ENCODE data around the gene MS4A2. TPM values are rescaled to one million over a fixed set of nuclear protein-coding genes. Genes with fewer than 3 reads are reported as not detected.

Gene MS4A2
- total RNA-seq, 1 experiment from 2014 or later, result not detected

- no CpG with 5 or more reads among the region's 3 CpGs for WGBS (ENCODE audit: extremely low coverage, insufficient read length, low lambda C conversion rate)
- no peak overlapping the region for H3K56ac ChIP-seq (ENCODE audit: insufficient read length, low read depth, low read length)
- H4K91ac ChIP-seq (ENCODE audit: insufficient read length, low read depth, low read length), result no peak overlapping the region
- H2BK20ac ChIP-seq (ENCODE audit: low read depth, low read length, poor library complexity, severe bottlenecking), result no peak overlapping the region
- H3K4me1 ChIP-seq (ENCODE audit: insufficient read depth, low read length), result 0 out of 2 replicates have a peak, but pooled peaks cover 4% of the 10 kb centered on the region
- no peak for DNase-seq
- H3K79me2 ChIP-seq (ENCODE audit: insufficient read depth, low read length), result no peaks in the 10 kb centered on the region
- no peak overlapping the region for H4K5ac ChIP-seq (ENCODE audit: insufficient read length, low read depth, low read length)
- peaks cover 10% of the 10 kb centered on the region for H3K9me3 ChIP-seq (ENCODE audit: control insufficient read depth, low read depth, low read length)
- no peaks in the 10 kb centered on the region for H3K27me3 ChIP-seq (ENCODE audit: insufficient read depth, low read length)
- H2AK5ac ChIP-seq (ENCODE audit: insufficient read length, low read length), result no peak overlapping the region
- no peak overlapping the region for H3T11ph ChIP-seq (ENCODE audit: low read length)
- no peak overlapping the region for H2BK12ac ChIP-seq (ENCODE audit: insufficient read length, low read depth, low read length)
- no peak overlapping the region for H3K18ac ChIP-seq (ENCODE audit: insufficient read length, low read depth, low read length)
- Mint-ChIP-seq H3K27ac (no peak overlapping the region), H3K4me3 (no peak overlapping the region), H3K4me1 (peaks cover 16 to 19% of the 10 kb centered on the region in 2 experiments), H3K9me3 (peaks cover 21 to 22% of the 10 kb centered on the region in 2 experiments), H3K36me3 (ENCODE audit: insufficient read depth in 1 of 3, low read depth in 3 of 3) (peaks cover 6 to 18% (median 16%) of the 10 kb centered on the region in 3 experiments), H3K27me3 (ENCODE audit: low read depth) (peaks cover 2% of the 10 kb centered on the region; the same call in 1 of the 2 replicates)
- no peak overlapping the region for H3K4me2 ChIP-seq (ENCODE audit: insufficient read depth, insufficient read length, low read length)
- no peak overlapping the region for H2BK15ac ChIP-seq (ENCODE audit: low read depth, low read length)
- no peak overlapping the region for H2AFZ ChIP-seq (ENCODE audit: low read length)
- no peaks in the 10 kb centered on the region for H3K23me2 ChIP-seq (ENCODE audit: insufficient read length, low read depth, low read length, poor library complexity, severe bottlenecking)
- H3K9ac ChIP-seq (ENCODE audit: extremely low read depth, insufficient read length, low read length), result no peak overlapping the region
- no peaks in the 10 kb centered on the region for H4K20me1 ChIP-seq (ENCODE audit: control insufficient read depth, insufficient read depth, insufficient read length)
- H3K4ac ChIP-seq (ENCODE audit: low read depth, low read length), result no peak overlapping the region
- H3K79me1 ChIP-seq (ENCODE audit: insufficient read depth, low read depth, low read length, poor library complexity, severe bottlenecking), result no peaks in the 10 kb centered on the region
- no peak overlapping the region for H2BK120ac ChIP-seq (ENCODE audit: low read depth, low read length, poor library complexity, severe bottlenecking)
- no peak overlapping the region for H3K14ac ChIP-seq (ENCODE audit: insufficient read depth, low read length)
- no peak overlapping the region for H4K8ac ChIP-seq (replicated peaks; ENCODE audit: insufficient read length, low read depth, low read length)
- no peak overlapping the region for H3K23ac ChIP-seq (ENCODE audit: insufficient read length, low read depth, low read length)
- no peak overlapping the region for H3K27ac ChIP-seq (ENCODE audit: insufficient read length, low read depth, low read length)
- no peak for TF ChIP-seq CTCF (conservative IDR thresholded peaks at IDR 0.05)
- no peak overlapping the region for H2BK5ac ChIP-seq (ENCODE audit: insufficient read length, low read length)
These were observed 41.4 kb downstream of the MS4A2 start for GRCh38 chr11:60129853-60130252.
